GM12873 (cell line): ENCODE results near the gene C1orf174.

Source experiments
- CTCF ChIP-seq: IDR thresholded peaks from 2 replicates; pipeline ENCODE4 v1.5.1; 2012; ENCODE audit warnings: low read depth, mild to moderate bottlenecking, moderate library complexity, low read length, control low read depth; ENCODE audit not compliant: insufficient read depth; ENCODE audit errors: missing control alignments

Gene C1orf174

GRCh38 chr1:3871451-3871805 lies 28.6 kb downstream of the C1orf174 start:
- TF ChIP-seq CTCF, result no peak

- no peak for TF ChIP-seq CTCF
These were observed 30.2 kb downstream of the C1orf174 start for GRCh38 chr1:3869751-3870301.

GRCh38 chr1:3868464-3869006 lies 31.5 kb downstream of the C1orf174 start:
- TF ChIP-seq CTCF, result no peak

- TF ChIP-seq CTCF, result no peak
These were observed 34.4 kb downstream of the C1orf174 start for GRCh38 chr1:3865606-3866160.

- TF ChIP-seq CTCF, result no peak
These were observed 35.2 kb downstream of the C1orf174 start for GRCh38 chr1:3864884-3865283.

- no peak for TF ChIP-seq CTCF
These were observed 36.7 kb downstream of the C1orf174 start for GRCh38 chr1:3863231-3863935.

- TF ChIP-seq CTCF, result no peak
These were observed 41.7 kb downstream of the C1orf174 start for GRCh38 chr1:3858231-3858981.
